Activated naive CD4-positive, alpha-beta T cell treated with anti-CD3 and anti-CD28 coated beads for 36 hours (primary cell): ENCODE data around the gene IL21R. TPM values are rescaled to one million over a fixed set of nuclear protein-coding genes. Genes with fewer than 3 reads are reported as not detected.
A peak's percentile ranks its signal among the peaks of the same experiment; 100 is the strongest.

Experiments used
- CTCF ChIA-PET: fragments of 350-600 bp; sonication (Branson Sonifier 250); formaldehyde crosslinking; loops from one replicate; lab custom pipeline; 2021; ENCODE audit warnings: antibody characterized with exemption; lab: Charles Lee
- DNase-seq: peaks from one replicate; pipeline ENCODE4 v3.0.0-alpha.2; 2020
- H3K27ac Mint-ChIP-seq: one replicate; pipeline ENCODE4 v1.8.0; 2021; ENCODE audit warnings: mild to moderate bottlenecking, mixed read lengths
- H3K27me3 Mint-ChIP-seq: one replicate; pipeline ENCODE4 v1.8.0; 2021; ENCODE audit warnings: low read depth, mixed read lengths
- H3K36me3 Mint-ChIP-seq: one replicate; pipeline ENCODE4 v1.8.0; 2021; ENCODE audit warnings: low read depth, mixed read lengths
- H3K4me1 Mint-ChIP-seq: one replicate; pipeline ENCODE4 v1.8.0; 2021; ENCODE audit warnings: low read depth, mixed read lengths
- H3K4me3 Mint-ChIP-seq: one replicate; pipeline ENCODE4 v1.8.0; 2021; ENCODE audit warnings: mild to moderate bottlenecking, moderate library complexity, mixed read lengths
- H3K9me3 Mint-ChIP-seq: one replicate; pipeline ENCODE4 v1.8.0; 2021; ENCODE audit warnings: mixed read lengths
- intact Hi-C: fragments of 100-400 bp; cut with micrococcal nuclease; formaldehyde crosslinking; loops from one replicate; pipeline ENCODE4 v1.15.1; 2023
- total RNA-seq, 2 experiments: library from RNA; stranded (reverse); gene quantifications; one replicate each; pipeline ENCODE4 v1.2.3, GENCODE V29; 2021

IL21R gene
- total RNA-seq: 10 to 100 TPM; 93.8 to 99.2 TPM

- intact Hi-C loops: loop anchor here (1.0 to 10.0 kb wide), 4 partner anchors 25 to 803 kb away; no protein-coding TSS in a partner anchor
- Mint-ChIP-seq H3K36me3 (peaks cover 48% of the 10 kb centered on the region), H3K9me3 (no peaks in the 10 kb centered on the region), H3K4me1 (peaks cover 43% of the 10 kb centered on the region), H3K27me3 (no peaks in the 10 kb centered on the region), H3K27ac (peak within 1 kb of the TSS; percentile 100), H3K4me3 (peak within 1 kb of the TSS; percentile 98)
- CTCF ChIA-PET: interaction anchor here (0.9 to 2.1 kb wide), 5 partner anchors 14 to 147 kb away, joined by 3 to 10 read pairs (median 3); no protein-coding TSS in a partner anchor
- peak; percentile 93 for DNase-seq
These were observed at the start of gene IL21R for GRCh38 chr16:27401768-27402568. Gene IL21R (plus strand): TSS chr16:27402174. CDS start chr16:27430072, 27,898 bp downstream.

- intact Hi-C loops: loop anchor here (2.0 kb wide), 1 partner anchor 15 kb away; no protein-coding TSS in a partner anchor
- no peak for DNase-seq
- CTCF ChIA-PET: no interaction called here
- no peaks in the 10 kb centered on the region for H3K27me3 Mint-ChIP-seq
- peaks cover 85% of the 10 kb centered on the region for H3K36me3 Mint-ChIP-seq
- H3K27ac Mint-ChIP-seq: peak overlapping the region; percentile 76
- no peak overlapping the region for H3K4me3 Mint-ChIP-seq
- peaks cover 22% of the 10 kb centered on the region for H3K4me1 Mint-ChIP-seq
- H3K9me3 Mint-ChIP-seq: peaks cover under 1% of the 10 kb centered on the region
These were observed 48.1 kb upstream of the IL21R start for GRCh38 chr16:27353853-27354252.

GRCh38 chr16:27355610-27356009, 46.4 kb upstream of the IL21R start:
- intact Hi-C loops: no loop called here
- Mint-ChIP-seq H3K9me3 (peaks cover 1% of the 10 kb centered on the region), H3K4me1 (peaks cover 13% of the 10 kb centered on the region), H3K27ac (peak overlapping the region; percentile 76), H3K27me3 (no peaks in the 10 kb centered on the region), H3K36me3 (peaks cover 81% of the 10 kb centered on the region), H3K4me3 (no peak overlapping the region)
- DNase-seq: peak; percentile 71
- CTCF ChIA-PET: interaction anchor here (1.1 to 3.8 kb wide), 9 partner anchors 10 to 201 kb away, joined by 3 to 33 read pairs (median 7); no protein-coding TSS in a partner anchor

GRCh38 chr16:27356794-27357193, 45.2 kb upstream of the IL21R start:
- intact Hi-C loops: no loop called here
- Mint-ChIP-seq H3K27ac (peak overlapping the region; percentile 73), H3K27me3 (no peaks in the 10 kb centered on the region), H3K4me1 (peaks cover 12% of the 10 kb centered on the region), H3K9me3 (peaks cover 1% of the 10 kb centered on the region), H3K36me3 (peaks cover 78% of the 10 kb centered on the region), H3K4me3 (no peak overlapping the region)
- CTCF ChIA-PET: interaction anchor here (0.6 to 3.8 kb wide), 8 partner anchors 10 to 203 kb away, joined by 3 to 33 read pairs (median 9); no protein-coding TSS in a partner anchor
- no peak for DNase-seq

- Mint-ChIP-seq H3K36me3 (peaks cover 79% of the 10 kb centered on the region), H3K27ac (peak overlapping the region; percentile 70), H3K4me3 (no peak overlapping the region), H3K4me1 (peaks cover 25% of the 10 kb centered on the region), H3K27me3 (no peaks in the 10 kb centered on the region), H3K9me3 (peaks cover 1% of the 10 kb centered on the region)
- CTCF ChIA-PET: no interaction called here
- intact Hi-C loops: no loop called here
- DNase-seq: no peak
These were observed 42.9 kb upstream of the IL21R start for GRCh38 chr16:27359051-27359450.

- CTCF ChIA-PET: no interaction called here
- no peak for DNase-seq
- Mint-ChIP-seq H3K4me1 (peaks cover 31% of the 10 kb centered on the region), H3K9me3 (peaks cover 1% of the 10 kb centered on the region), H3K27me3 (no peaks in the 10 kb centered on the region), H3K4me3 (no peak overlapping the region), H3K36me3 (peaks cover 78% of the 10 kb centered on the region), H3K27ac (no peak overlapping the region)
- intact Hi-C loops: no loop called here
These were observed 42.4 kb upstream of the IL21R start for GRCh38 chr16:27359615-27360014.

- DNase-seq: no peak
- no peaks in the 10 kb centered on the region for H3K27me3 Mint-ChIP-seq
- peak overlapping the region; percentile 67 for H3K27ac Mint-ChIP-seq
- peaks cover 4% of the 10 kb centered on the region for H3K9me3 Mint-ChIP-seq
- CTCF ChIA-PET: interaction anchor here (0.9 to 1.7 kb wide), 3 partner anchors 12 to 183 kb away, joined by 3 to 5 read pairs (median 4); no protein-coding TSS in a partner anchor
- peak overlapping the region; percentile 2 for H3K4me3 Mint-ChIP-seq
- H3K36me3 Mint-ChIP-seq: peaks cover 74% of the 10 kb centered on the region
- intact Hi-C loops: no loop called here
- H3K4me1 Mint-ChIP-seq: peaks cover 46% of the 10 kb centered on the region
These were observed 40.0 kb upstream of the IL21R start for GRCh38 chr16:27361987-27362386.

- intact Hi-C loops: no loop called here
- Mint-ChIP-seq H3K9me3 (peaks cover 4% of the 10 kb centered on the region), H3K4me3 (no peak overlapping the region), H3K36me3 (peaks cover 70% of the 10 kb centered on the region), H3K4me1 (peaks cover 51% of the 10 kb centered on the region), H3K27me3 (no peaks in the 10 kb centered on the region), H3K27ac (peak overlapping the region; percentile 20)
- CTCF ChIA-PET: interaction anchor here (0.9 to 1.7 kb wide), 3 partner anchors 12 to 184 kb away, joined by 3 to 5 read pairs (median 4); no protein-coding TSS in a partner anchor
- DNase-seq: no peak
These were observed 39.3 kb upstream of the IL21R start for GRCh38 chr16:27362570-27363245.

GRCh38 chr16:27363246-27363632, 38.7 kb upstream of the IL21R start:
- CTCF ChIA-PET: interaction anchor here (0.9 kb wide), 1 partner anchor 128 kb away, joined by 3 read pairs; no protein-coding TSS in a partner anchor
- intact Hi-C loops: no loop called here
- DNase-seq: no peak
- Mint-ChIP-seq H3K36me3 (peaks cover 65% of the 10 kb centered on the region), H3K9me3 (peaks cover 4% of the 10 kb centered on the region), H3K4me3 (no peak overlapping the region), H3K27me3 (no peaks in the 10 kb centered on the region), H3K4me1 (peaks cover 56% of the 10 kb centered on the region), H3K27ac (peak overlapping the region; percentile 99)

GRCh38 chr16:27363797-27364196, 38.2 kb upstream of the IL21R start:
- H3K9me3 Mint-ChIP-seq: peaks cover 4% of the 10 kb centered on the region
- no peak for DNase-seq
- peaks cover 61% of the 10 kb centered on the region for H3K4me1 Mint-ChIP-seq
- no peaks in the 10 kb centered on the region for H3K27me3 Mint-ChIP-seq
- H3K27ac Mint-ChIP-seq: peak overlapping the region; percentile 99
- CTCF ChIA-PET: no interaction called here
- peaks cover 60% of the 10 kb centered on the region for H3K36me3 Mint-ChIP-seq
- intact Hi-C loops: no loop called here
- H3K4me3 Mint-ChIP-seq: no peak overlapping the region

- H3K9me3 Mint-ChIP-seq: peaks cover 4% of the 10 kb centered on the region
- H3K27ac Mint-ChIP-seq: peak overlapping the region; percentile 99
- H3K4me3 Mint-ChIP-seq: no peak overlapping the region
- DNase-seq: peak; percentile 64
- intact Hi-C loops: loop anchor here (5.0 kb wide), 1 partner anchor 112 kb away; no protein-coding TSS in a partner anchor
- CTCF ChIA-PET: interaction anchor here (6.1 to 11.6 kb wide), 2 partner anchors 128 to 185 kb away, joined by 70 to 132 read pairs; no protein-coding TSS in a partner anchor
- peaks cover 51% of the 10 kb centered on the region for H3K36me3 Mint-ChIP-seq
- H3K4me1 Mint-ChIP-seq: peaks cover 69% of the 10 kb centered on the region
- H3K27me3 Mint-ChIP-seq: no peaks in the 10 kb centered on the region
These were observed 37.4 kb upstream of the IL21R start for GRCh38 chr16:27364493-27365141.
